T-helper 2 cell treated with Interferon-gamma antibody and Interleukin-4, amounts not matched to agents 100 ng/mL and 5 ng/mL, for 36 hours (primary cell): ENCODE data around the gene SULT1C4. TPM values are rescaled to one million over a fixed set of nuclear protein-coding genes. Genes with fewer than 3 reads are reported as not detected.

Experiments used
- intact Hi-C: fragments of 100-400 bp; cut with micrococcal nuclease; formaldehyde crosslinking; loops from one replicate; pipeline ENCODE4 v1.15.1; 2023
- total RNA-seq: library from RNA; stranded (reverse); gene quantifications from 2 replicates; pipeline ENCODE4 v1.2.3, GENCODE V29; 2022

The SULT1C4 gene
- total RNA-seq, 1 donor from 2014 or later = not detected

GRCh38 chr2:108370080-108370479, 7.7 kb upstream of the SULT1C4 start:
- intact Hi-C loops = no loop called here

- intact Hi-C loops = no loop called here
Observed at GRCh38 chr2:108376774-108377173, 980 bp upstream of the SULT1C4 start.

- intact Hi-C loops = no loop called here
Observed at GRCh38 chr2:108377401-108377800, 353 bp upstream of the SULT1C4 start.

GRCh38 chr2:108378851-108379250, 1.1 kb downstream of the SULT1C4 start:
- intact Hi-C loops = no loop called here

- intact Hi-C loops = no loop called here
Observed at GRCh38 chr2:108382196-108382595, 4.4 kb downstream of the SULT1C4 start.

GRCh38 chr2:108383146-108383830, 5.5 kb downstream of the SULT1C4 start:
- intact Hi-C loops = no loop called here

GRCh38 chr2:108384662-108385393, 7.1 kb downstream of the SULT1C4 start:
- intact Hi-C loops = no loop called here

GRCh38 chr2:108385411-108386071, 7.8 kb downstream of the SULT1C4 start:
- intact Hi-C loops = no loop called here

- intact Hi-C loops = no loop called here
Observed at GRCh38 chr2:108388045-108388444, 10.3 kb downstream of the SULT1C4 start.

GRCh38 chr2:108390340-108390739, 12.6 kb downstream of the SULT1C4 start:
- intact Hi-C loops = no loop called here

- intact Hi-C loops = no loop called here
Observed at GRCh38 chr2:108392029-108392428, 14.3 kb downstream of the SULT1C4 start.

GRCh38 chr2:108393197-108393596, 15.4 kb downstream of the SULT1C4 start:
- intact Hi-C loops = no loop called here

GRCh38 chr2:108395155-108395554, 17.4 kb downstream of the SULT1C4 start:
- intact Hi-C loops = no loop called here

GRCh38 chr2:108396845-108397244, 19.1 kb downstream of the SULT1C4 start:
- intact Hi-C loops = no loop called here

- intact Hi-C loops = no loop called here
Observed at GRCh38 chr2:108399479-108399878, 21.7 kb downstream of the SULT1C4 start.

- intact Hi-C loops = no loop called here
Observed at GRCh38 chr2:108401800-108402199, 24.0 kb downstream of the SULT1C4 start.

- intact Hi-C loops = no loop called here
Observed at GRCh38 chr2:108403494-108403893, 25.7 kb downstream of the SULT1C4 start.

GRCh38 chr2:108404784-108405397, 27.1 kb downstream of the SULT1C4 start:
- intact Hi-C loops = no loop called here

GRCh38 chr2:108407864-108408729, 30.3 kb downstream of the SULT1C4 start:
- intact Hi-C loops = no loop called here

- intact Hi-C loops = no loop called here
Observed at GRCh38 chr2:108409768-108410167, 32.0 kb downstream of the SULT1C4 start.
